Measurements from ENCODE around the gene ST6GALNAC3.
"Not testable (repeated sequence)": the region's sequence is repeated elsewhere in the genome, so short reads cannot be mapped to it uniquely, and the experiment has no call there.

Gene ST6GALNAC3

DNA sequence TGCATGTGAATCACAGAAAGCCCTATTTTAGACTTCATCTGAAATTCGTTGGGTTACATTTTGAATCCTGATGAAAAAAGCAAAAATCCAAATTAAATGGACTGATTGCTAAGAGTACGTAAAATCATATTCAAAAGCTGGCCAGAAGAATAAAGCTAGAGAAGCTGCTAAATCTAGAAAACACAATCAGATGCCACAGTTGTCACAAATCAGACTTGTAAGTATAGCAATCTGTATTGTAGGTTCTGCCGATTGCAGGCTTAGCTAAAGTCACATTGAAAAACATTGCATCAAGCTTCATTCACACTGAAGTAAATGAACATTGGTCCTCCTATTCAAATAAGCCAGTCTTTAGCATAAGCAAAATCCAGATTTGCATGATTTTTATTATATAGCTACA, 557.6 kb downstream of the ST6GALNAC3 start:
- H3K27me3 Mint-ChIP-seq = no peaks in the 10 kb centered on the region
- no peaks in the 10 kb centered on the region for H3K4me1 Mint-ChIP-seq
- no peak overlapping the region for H3K27ac Mint-ChIP-seq
- H3K36me3 Mint-ChIP-seq = peaks cover 11 to 18% of the 10 kb centered on the region in 2 donors
- no peak for DNase-seq
- no peak for ATAC-seq (replicated peaks)
- no peak overlapping the region for H3K4me3 Mint-ChIP-seq
- peaks cover 4% of the 10 kb centered on the region in 2 donors for H3K9me3 Mint-ChIP-seq

GRCh38 chr1:76635784-76636183, 561.2 kb downstream of the ST6GALNAC3 start:
- H3K4me1 Mint-ChIP-seq = no peaks in the 10 kb centered on the region
- DNase-seq (no peak), ATAC-seq (replicated peaks) (no peak)
- H3K4me3 Mint-ChIP-seq = no peak overlapping the region
- peaks cover 0 to 2% of the 10 kb centered on the region in 2 donors for H3K36me3 Mint-ChIP-seq
- no peaks in the 10 kb centered on the region for H3K27me3 Mint-ChIP-seq
- H3K9me3 Mint-ChIP-seq = no peaks in the 10 kb centered on the region
- H3K27ac Mint-ChIP-seq = no peak overlapping the region

DNA sequence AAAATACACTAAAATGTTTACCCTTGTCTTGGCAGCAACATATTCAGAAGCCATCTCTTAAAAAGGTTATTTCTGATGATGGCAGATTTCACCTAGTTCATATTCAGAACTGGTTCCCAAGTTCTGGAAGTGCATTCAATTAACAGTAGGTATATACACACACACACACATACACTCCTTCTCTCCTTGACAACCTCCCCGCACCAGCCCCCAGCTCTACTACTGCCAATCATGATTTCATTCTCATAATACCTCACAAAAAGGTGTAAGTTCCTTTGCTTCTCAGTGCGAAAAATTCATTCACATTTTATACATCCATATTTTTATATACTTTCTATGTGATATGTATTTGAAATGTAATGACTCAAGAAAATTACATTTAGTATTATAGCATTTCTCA, 564.6 kb downstream of the ST6GALNAC3 start:
- H3K27me3 Mint-ChIP-seq = no peaks in the 10 kb centered on the region
- DNase-seq (no peak), ATAC-seq (replicated peaks) (no peak)
- H3K36me3 Mint-ChIP-seq = no peaks in the 10 kb centered on the region
- no peak overlapping the region for H3K4me3 Mint-ChIP-seq
- no peaks in the 10 kb centered on the region for H3K4me1 Mint-ChIP-seq
- no peak overlapping the region for H3K27ac Mint-ChIP-seq
- H3K9me3 Mint-ChIP-seq = peaks cover 6% of the 10 kb centered on the region in 2 donors

DNA sequence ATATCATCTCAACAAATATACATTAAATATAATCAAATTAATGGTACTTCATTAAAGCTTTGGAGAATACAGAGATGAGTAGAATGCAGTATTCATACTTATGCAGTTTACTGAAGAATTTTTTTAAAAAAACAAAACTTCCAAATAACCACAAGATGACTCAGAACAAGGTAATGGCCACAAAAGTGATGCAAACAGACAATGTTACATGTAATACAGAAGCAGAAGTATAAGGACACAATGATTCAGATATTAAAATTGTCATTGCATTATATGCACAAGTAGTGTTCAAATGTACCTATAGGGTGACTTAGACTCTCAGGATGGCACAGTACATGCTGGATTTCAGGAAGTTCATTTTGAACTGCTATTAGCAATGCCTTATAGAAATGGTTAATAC, 565.5 kb downstream of the ST6GALNAC3 start:
- H3K4me3 Mint-ChIP-seq = no peak overlapping the region

GRCh38 chr1:76640723-76641122, 566.2 kb downstream of the ST6GALNAC3 start:
- Mint-ChIP-seq H3K27me3 (peaks cover 0 to 3% of the 10 kb centered on the region in 2 donors), H3K27ac (no peak overlapping the region), H3K36me3 (no peaks in the 10 kb centered on the region), H3K4me1 (no peaks in the 10 kb centered on the region), H3K9me3 (peaks cover 6% of the 10 kb centered on the region in 2 donors), H3K4me3 (no peak overlapping the region)
- DNase-seq (no peak), ATAC-seq (replicated peaks) (no peak)

More for the DNA sequence above, 565.5 kb downstream of the ST6GALNAC3 start:
- Mint-ChIP-seq H3K36me3 (no peaks in the 10 kb centered on the region), H3K4me1 (no peaks in the 10 kb centered on the region), H3K27ac (no peak overlapping the region), H3K27me3 (peaks cover 0 to 3% of the 10 kb centered on the region in 2 donors), H3K9me3 (peaks cover 6% of the 10 kb centered on the region in 2 donors)
- DNase-seq (no peak), ATAC-seq (replicated peaks) (no peak)

DNA sequence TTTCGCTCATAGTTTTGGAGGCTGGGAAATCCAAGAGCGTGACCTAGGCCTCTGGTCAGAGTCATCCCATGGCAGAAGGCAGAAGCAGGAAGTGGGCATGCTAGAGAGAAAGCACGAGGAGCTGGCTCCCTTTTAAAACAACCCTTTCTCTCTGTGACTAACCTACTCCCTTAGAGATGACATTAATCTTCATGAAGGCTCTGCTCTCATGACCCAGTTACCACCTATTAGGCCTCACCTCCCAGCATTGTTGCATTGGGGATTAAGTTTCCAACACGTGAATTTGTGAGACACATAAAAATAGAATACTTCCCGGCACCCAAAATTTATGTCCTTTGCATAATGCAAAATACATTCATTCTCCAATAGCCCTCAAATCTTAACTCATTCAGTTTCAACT, 569.6 kb downstream of the ST6GALNAC3 start:
- no peak for ATAC-seq (replicated peaks)
- no peak for DNase-seq
- Mint-ChIP-seq H3K4me1 (no peaks in the 10 kb centered on the region), H3K36me3 (no peaks in the 10 kb centered on the region), H3K27ac (no peak overlapping the region), H3K9me3 (peaks cover 6% of the 10 kb centered on the region in 2 donors), H3K27me3 (peaks cover 0 to 3% of the 10 kb centered on the region in 2 donors), H3K4me3 (no peak overlapping the region)

DNA sequence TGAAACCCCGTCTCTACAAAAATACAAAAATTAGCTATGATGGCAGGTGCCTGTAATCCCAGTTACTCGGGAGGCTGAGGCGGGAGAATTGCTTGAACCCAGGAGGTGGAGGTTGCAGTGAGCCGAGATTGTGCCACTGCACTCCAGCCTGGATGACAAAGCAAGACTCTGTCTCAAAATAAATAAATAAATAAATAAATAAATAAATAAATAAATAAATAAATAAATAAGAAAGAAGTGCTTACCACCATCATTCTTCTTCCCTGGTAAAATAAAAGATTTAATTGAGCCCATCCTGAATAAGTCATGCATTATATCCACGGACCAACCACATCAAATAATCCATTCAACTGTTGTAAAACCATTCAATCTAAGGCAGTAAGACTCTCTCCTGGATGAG, 578.3 kb downstream of the ST6GALNAC3 start:
- peaks cover 7 to 22% of the 10 kb centered on the region in 2 donors for H3K9me3 Mint-ChIP-seq
- not testable (repeated sequence) for H3K4me1 Mint-ChIP-seq; H3K4me3 Mint-ChIP-seq; ATAC-seq (replicated peaks); H3K27ac Mint-ChIP-seq; H3K27me3 Mint-ChIP-seq; DNase-seq; H3K36me3 Mint-ChIP-seq

- no peak for DNase-seq
Measured at GRCh38 chr1:76657623-76658022, 583.1 kb downstream of the ST6GALNAC3 start.

GRCh38 chr1:76659171-76659940, 584.8 kb downstream of the ST6GALNAC3 start:
- Mint-ChIP-seq H3K9me3 (peaks cover 12 to 24% of the 10 kb centered on the region in 2 donors), H3K36me3 (peaks cover 0 to 1% of the 10 kb centered on the region in 2 donors), H3K4me3 (no peak overlapping the region), H3K27me3 (peaks cover 3 to 26% of the 10 kb centered on the region in 2 donors), H3K27ac (no peak overlapping the region), H3K4me1 (no peaks in the 10 kb centered on the region)
- no peak for ATAC-seq (replicated peaks)
- no peak for DNase-seq

More at GRCh38 chr1:76657623-76658022, 583.1 kb downstream of the ST6GALNAC3 start:
- Mint-ChIP-seq H3K4me3 (no peak overlapping the region), H3K27ac (no peak overlapping the region), H3K27me3 (peaks cover 3 to 26% of the 10 kb centered on the region in 2 donors), H3K36me3 (no peaks in the 10 kb centered on the region), H3K9me3 (peaks cover 10 to 21% of the 10 kb centered on the region in 2 donors), H3K4me1 (no peaks in the 10 kb centered on the region)
- no peak for ATAC-seq (replicated peaks)

GRCh38 chr1:76661531-76661930, 587.0 kb downstream of the ST6GALNAC3 start:
- Mint-ChIP-seq H3K9me3 (peaks cover 12 to 25% of the 10 kb centered on the region in 2 donors), H3K36me3 (peaks cover 0 to 1% of the 10 kb centered on the region in 2 donors), H3K27me3 (peaks cover 3 to 26% of the 10 kb centered on the region in 2 donors), H3K4me3 (no peak overlapping the region), H3K4me1 (no peaks in the 10 kb centered on the region), H3K27ac (no peak overlapping the region)
- DNase-seq = no peak
- ATAC-seq (replicated peaks) = no peak

DNA sequence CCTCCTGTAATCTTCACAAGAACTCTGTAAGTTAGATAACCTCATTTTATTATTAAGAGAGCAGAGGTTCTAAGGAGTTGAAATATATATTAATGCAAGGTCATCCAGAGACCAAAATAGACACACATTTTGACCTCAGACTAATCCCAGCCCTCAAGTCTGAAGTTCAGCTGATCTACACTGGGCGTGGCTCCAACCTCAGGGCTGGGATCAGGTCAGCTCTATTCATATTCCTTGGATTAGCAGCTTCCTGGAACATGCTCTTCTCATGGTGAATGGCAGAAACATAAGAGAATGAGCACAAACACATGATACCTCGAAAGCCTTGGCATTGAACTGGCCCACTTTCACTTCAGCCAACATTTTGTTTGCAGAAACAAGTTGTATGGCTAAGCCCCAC, 592.0 kb downstream of the ST6GALNAC3 start:
- peaks cover 0 to 1% of the 10 kb centered on the region in 2 donors for H3K36me3 Mint-ChIP-seq
- no peak overlapping the region for H3K4me3 Mint-ChIP-seq
- DNase-seq (no peak), ATAC-seq (replicated peaks) (no peak)
- H3K27me3 Mint-ChIP-seq = peaks cover 4 to 6% of the 10 kb centered on the region in 2 donors
- H3K4me1 Mint-ChIP-seq = no peaks in the 10 kb centered on the region
- peaks cover 4 to 8% of the 10 kb centered on the region in 2 donors for H3K9me3 Mint-ChIP-seq
- H3K27ac Mint-ChIP-seq = no peak overlapping the region

DNA sequence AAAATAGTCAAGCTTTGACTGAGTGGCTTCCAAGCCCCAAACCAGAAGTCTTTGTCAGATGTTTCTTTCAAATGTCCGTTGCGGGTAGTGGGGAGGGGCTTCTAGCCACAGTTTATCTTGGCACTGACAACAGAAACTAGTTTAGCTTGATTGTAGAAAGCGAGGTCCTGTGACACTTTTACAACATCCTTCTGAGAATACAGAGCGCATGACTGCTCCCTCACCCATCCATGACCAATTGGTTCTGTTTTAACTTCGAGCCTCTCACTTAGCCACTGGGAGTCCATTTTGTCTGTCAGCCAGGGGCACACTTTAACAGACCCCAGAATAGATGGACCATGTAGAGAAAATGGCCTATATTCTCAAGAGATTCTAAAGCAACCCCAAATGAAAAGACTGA, 593.5 kb downstream of the ST6GALNAC3 start:
- DNase-seq = no peak
- peaks cover 0 to 1% of the 10 kb centered on the region in 2 donors for H3K36me3 Mint-ChIP-seq
- peaks cover 0 to 4% of the 10 kb centered on the region in 2 donors for H3K27me3 Mint-ChIP-seq
- H3K4me1 Mint-ChIP-seq = no peaks in the 10 kb centered on the region
- no peak overlapping the region for H3K27ac Mint-ChIP-seq
- no peak overlapping the region for H3K4me3 Mint-ChIP-seq
- H3K9me3 Mint-ChIP-seq = peaks cover 4 to 8% of the 10 kb centered on the region in 2 donors
- peak; percentile 51 to 64 for ATAC-seq (replicated peaks)

DNA sequence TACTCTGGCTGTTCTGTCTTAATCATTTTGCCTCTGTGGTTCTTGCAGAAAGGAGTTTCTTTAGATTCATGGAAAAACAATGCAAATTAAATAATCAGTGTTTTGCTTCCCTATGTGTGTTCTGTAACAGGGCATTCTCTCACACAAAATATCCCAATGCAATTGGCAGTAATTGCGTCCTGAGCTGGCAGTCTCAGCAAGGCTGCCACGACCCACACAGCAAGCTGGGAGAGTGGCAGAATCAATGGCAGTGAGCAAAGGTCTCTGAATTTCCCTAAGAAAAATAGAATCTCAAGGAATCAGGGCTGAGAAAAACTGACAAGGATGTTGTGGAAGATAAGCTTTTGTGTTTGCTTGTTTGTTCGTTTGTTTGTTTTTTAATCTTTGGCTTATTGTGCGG, 594.6 kb downstream of the ST6GALNAC3 start:
- DNase-seq (no peak), ATAC-seq (replicated peaks) (no peak)
- Mint-ChIP-seq H3K27me3 (peaks cover 0 to 4% of the 10 kb centered on the region in 2 donors), H3K36me3 (peaks cover 0 to 1% of the 10 kb centered on the region in 2 donors), H3K4me1 (no peaks in the 10 kb centered on the region), H3K4me3 (no peak overlapping the region), H3K9me3 (peaks cover 4 to 8% of the 10 kb centered on the region in 2 donors), H3K27ac (no peak overlapping the region)

DNA sequence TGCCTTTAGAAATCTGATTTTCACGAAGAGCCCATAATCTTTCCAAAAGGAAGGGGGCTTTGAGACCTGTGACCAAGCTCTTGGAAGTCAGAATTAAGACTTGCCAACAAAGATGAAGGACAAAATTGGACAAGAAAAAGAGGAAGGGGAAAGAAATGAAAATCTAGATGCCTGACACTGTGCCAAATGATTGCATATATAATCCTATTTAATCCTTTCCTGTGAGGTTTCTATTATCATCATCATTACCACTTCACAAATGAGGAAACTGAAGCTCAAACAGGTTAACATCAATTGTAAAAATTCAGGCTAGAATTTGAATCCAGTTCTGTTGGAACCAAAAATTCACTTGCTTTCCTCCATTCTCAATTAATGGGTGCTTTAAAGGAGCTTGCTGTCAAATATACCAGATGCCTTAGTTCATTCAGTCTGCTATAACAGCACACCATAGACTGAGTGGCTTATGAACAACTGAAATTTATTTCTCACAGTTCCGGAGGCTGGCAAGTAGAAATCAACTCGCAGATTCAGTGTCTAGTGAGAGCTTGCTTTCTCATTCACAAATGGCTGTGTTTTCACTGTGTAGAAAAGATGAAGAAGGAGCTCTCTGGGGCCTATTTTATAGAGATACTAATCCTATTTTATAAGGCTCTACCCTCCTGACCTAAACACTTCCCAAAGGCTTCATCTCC, 595.2 kb downstream of the ST6GALNAC3 start:
- Mint-ChIP-seq H3K27me3 (peaks cover 0 to 4% of the 10 kb centered on the region in 2 donors), H3K4me1 (no peaks in the 10 kb centered on the region), H3K27ac (no peak overlapping the region), H3K9me3 (peaks cover 1 to 4% of the 10 kb centered on the region in 2 donors), H3K36me3 (no peaks in the 10 kb centered on the region), H3K4me3 (no peak overlapping the region)
- DNase-seq (no peak), ATAC-seq (replicated peaks) (no peak)

Data from stimulated activated naive B cell treated with anti-CD40 and anti-IgM and Interleukin-4, amounts not matched to agents 10 μg/mL and 1 μg/mL and 100 μg/mL, for 72 hours (primary cell).